D341Med (cell line): ENCODE results near the gene AFF4.

Experiments
- DNase-seq: peaks from one replicate; pipeline ENCODE4 v3.0.0; 2012; ENCODE audit warnings: low spot score

The AFF4 gene

DNA sequence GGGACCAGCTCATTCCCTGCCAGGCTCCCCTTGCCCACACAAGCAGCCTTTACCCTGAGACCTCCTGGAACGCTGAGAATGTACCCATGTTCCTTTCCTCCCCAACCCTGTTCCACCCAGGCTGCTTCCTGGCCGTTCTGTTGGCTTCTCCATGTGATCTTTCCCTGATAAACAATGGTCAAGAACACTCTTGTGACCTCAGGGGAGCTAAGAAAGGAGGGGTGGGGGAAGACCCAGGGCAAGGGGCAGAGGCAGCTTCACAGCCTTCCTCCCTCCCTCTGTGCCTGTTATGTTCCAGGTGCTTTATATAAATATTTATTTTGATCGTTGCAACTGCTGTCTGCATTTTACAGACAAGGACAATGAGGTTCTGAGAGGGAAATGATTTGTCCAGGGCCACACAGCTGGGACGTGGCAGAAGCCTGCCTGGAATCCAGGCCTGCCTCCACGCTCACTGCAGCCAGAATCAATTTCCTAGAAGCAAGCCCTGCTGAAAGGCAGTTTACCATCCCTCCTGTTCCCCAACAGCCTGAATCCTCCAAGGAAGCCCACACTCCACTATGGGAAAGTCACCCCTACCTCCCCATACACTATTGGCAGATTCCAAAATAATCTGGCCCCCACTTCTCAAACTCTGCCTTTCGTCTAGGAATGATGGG, 136.9 kb downstream of the AFF4 start:
- no peak for DNase-seq

DNA sequence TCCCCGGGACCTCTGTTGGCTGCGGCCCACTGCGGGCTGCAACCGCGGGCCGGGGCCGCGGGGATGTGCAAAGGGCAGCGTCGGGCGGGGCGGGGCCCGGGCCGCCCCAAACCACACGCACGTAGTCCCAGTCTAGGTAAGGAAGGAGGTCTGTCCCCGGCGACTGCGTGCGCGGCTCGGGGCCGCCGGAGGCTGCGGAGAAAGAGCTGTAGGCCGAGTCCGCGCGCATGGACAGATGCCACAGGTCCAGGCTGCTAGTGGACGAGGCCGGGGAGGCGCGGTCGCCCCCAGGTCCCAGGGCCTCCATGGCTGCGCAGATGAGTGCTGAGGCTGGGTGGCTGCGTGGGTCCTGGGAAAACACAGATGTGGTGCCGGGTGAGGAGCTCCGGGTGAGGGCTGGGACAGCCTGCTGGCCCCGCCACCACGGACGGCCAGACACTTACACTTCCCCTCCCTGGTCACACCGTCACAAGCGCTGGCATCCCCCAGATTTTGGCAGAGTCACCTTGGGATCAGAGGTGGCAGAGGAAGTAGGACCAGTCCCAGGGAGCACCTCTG, 137.5 kb downstream of the AFF4 start:
- no peak for DNase-seq
